Small intestine (tissue), 7 donors: ENCODE data around the gene PER1. TPM values are rescaled to one million over a fixed set of nuclear protein-coding genes. Genes with fewer than 3 reads are reported as not detected.

Experiments
- DNase-seq, 2 donors: peaks; one replicate each; pipeline versions ENCODE4 v3.0.0 to v3.0.0-alpha.2; 2013
- FAIRE-seq: peaks from 2 replicates; lab custom pipeline; 2012; peaks lifted over from hg19 to GRCh38; lab: Jason Lieb, UNC
- H3K27ac ChIP-seq, 3 donors: one replicate each; pipeline ENCODE4 v1.5.1; 2013; ENCODE audit warnings: low read length in 2 of 3, mild to moderate bottlenecking in 2 of 3, control low read depth in 1 of 3, inconsistent platforms in 1 of 3, low read depth in 1 of 3, moderate library complexity in 1 of 3
- H3K27me3 ChIP-seq, 3 donors: one replicate each; pipeline ENCODE4 v1.6.1; 2013; ENCODE audit warnings: low read length in 3 of 3, inconsistent platforms in 1 of 3; ENCODE audit not compliant: control insufficient read depth in 3 of 3, insufficient read depth in 3 of 3
- H3K36me3 ChIP-seq, 3 donors: one replicate each; pipeline ENCODE4 v1.6.1; 2013; ENCODE audit warnings: low read length in 3 of 3, inconsistent platforms in 1 of 3, low read depth in 1 of 3, mild to moderate bottlenecking in 1 of 3, moderate library complexity in 1 of 3; ENCODE audit not compliant: control insufficient read depth in 3 of 3, insufficient read depth in 2 of 3
- H3K4me1 ChIP-seq, 3 donors: one replicate each; pipeline ENCODE4 v1.6.1; 2013; ENCODE audit warnings: low read length in 2 of 3, inconsistent platforms in 1 of 3, low read depth in 1 of 3, mild to moderate bottlenecking in 1 of 3, moderate library complexity in 1 of 3; ENCODE audit not compliant: control insufficient read depth in 3 of 3, insufficient read depth in 2 of 3
- H3K4me3 ChIP-seq, 3 donors: one replicate each; pipeline ENCODE4 v1.5.1; 2013; ENCODE audit warnings: low read length in 3 of 3, control low read depth in 1 of 3, inconsistent platforms in 1 of 3, low read depth in 1 of 3, mild to moderate bottlenecking in 1 of 3, moderate library complexity in 1 of 3
- H3K9me3 ChIP-seq, 2 donors: one replicate each; pipeline ENCODE4 v1.6.1; 2013; ENCODE audit warnings: low read depth in 1 of 2, low read length in 1 of 2; ENCODE audit not compliant: control insufficient read depth in 2 of 2, insufficient read depth in 1 of 2
- WGBS, 3 donors: extraction: QIAGEN DNeasy Blood & Tissue Kit; methylation state at CpG; one replicate each; pipeline ENCODE4 v1.1.7; 2013; 5-methylcytosine and 5-hydroxymethylcytosine counted together
- polyA plus RNA-seq, 4 donors: library from polyadenylated mRNA; stranded (reverse) in 3 of 4; unstranded in 1 of 4; fragments of 200-250 nt in 3 of 4; fragments of 120-200 nt in 1 of 4; gene quantifications; one replicate each; pipeline versions ENCODE4 v1.2.1 to v1.2.3, GENCODE V29; 2013
- donor health status: healthy with polysubstance abuse.
- donor health status: control.
- donor health status: control.
- donor health status: Bipolar disorder and iron deficiency.
- donor health status: healthy.

PER1 gene
- polyA plus RNA-seq, 4 donors: 17.3 to 79.4 (median 54.0) TPM

GRCh38 chr17:8158267-8159031 is 6.2 kb upstream of the PER1 start:
- WGBS, 3 donors: 41 to 44% (median 43%) methylated on average over 20 of the region's 20 CpGs
- Histone ChIP-seq H3K36me3 (peaks cover 0 to 40% (median 4%) of the 10 kb centered on the region in 3 donors), H3K4me3 (no peak overlapping the region), H3K4me1 (peaks cover 3 to 61% (median 8%) of the 10 kb centered on the region in 3 donors), H3K9me3 (no peaks in the 10 kb centered on the region), H3K27ac (peak overlapping the region; percentile 62 to 96 (median 95)), H3K27me3 (no peaks in the 10 kb centered on the region)
- FAIRE-seq (no peak), DNase-seq (peak; percentile 97)

DNA sequence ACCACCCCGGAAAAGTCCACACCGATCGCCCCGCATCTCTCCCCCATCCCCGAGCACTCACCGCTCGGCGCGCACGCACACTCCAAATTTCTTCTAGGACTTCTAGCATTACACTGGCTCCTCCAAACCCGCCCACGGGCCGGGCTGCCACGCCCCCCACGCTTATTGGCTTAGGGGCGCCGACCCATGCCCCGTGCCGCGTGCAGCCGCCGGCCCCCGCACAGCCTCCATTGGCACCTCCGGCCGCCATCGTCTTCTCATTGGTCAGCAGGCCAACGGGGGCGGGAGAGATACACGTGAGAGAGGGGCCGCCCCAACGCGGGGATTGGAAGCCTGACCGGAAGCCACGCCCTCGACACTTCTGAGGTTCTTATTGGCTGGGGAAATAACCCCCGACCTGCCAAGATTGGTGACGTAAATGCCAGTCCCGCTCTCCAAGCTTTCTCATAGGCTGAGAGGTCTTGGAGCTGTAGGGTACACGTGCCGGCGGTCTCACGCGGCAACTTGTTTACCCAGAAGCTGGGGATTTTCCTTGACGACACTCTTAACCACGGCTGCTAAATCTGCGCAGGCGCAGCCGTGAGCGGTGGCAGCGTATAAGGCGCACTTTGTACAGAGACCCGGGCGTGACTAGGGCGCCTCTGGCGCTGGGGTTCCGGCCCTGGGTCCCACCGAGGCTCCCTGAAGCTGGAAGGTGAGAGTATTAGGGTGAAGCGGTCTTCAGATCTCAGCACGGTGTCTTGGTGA is 4.2 kb upstream of the PER1 start:
- H3K9me3 ChIP-seq: no peaks in the 10 kb centered on the region
- peaks cover 0 to 34% (median 4%) of the 10 kb centered on the region in 3 donors for H3K36me3 ChIP-seq
- no peaks in the 10 kb centered on the region for H3K27me3 ChIP-seq
- DNase-seq (peak; percentile 100), FAIRE-seq (peak; percentile 96)
- H3K4me3 ChIP-seq: peak overlapping the region; percentile 58 to 71 (median 59)
- peaks cover 1 to 69% (median 9%) of the 10 kb centered on the region in 3 donors for H3K4me1 ChIP-seq
- H3K27ac ChIP-seq: peak overlapping the region; percentile 91 to 99 (median 98)
- 0 to 1% (median 0%) methylated on average over 56 to 59 of the region's 59 CpGs for WGBS, 3 donors

DNA sequence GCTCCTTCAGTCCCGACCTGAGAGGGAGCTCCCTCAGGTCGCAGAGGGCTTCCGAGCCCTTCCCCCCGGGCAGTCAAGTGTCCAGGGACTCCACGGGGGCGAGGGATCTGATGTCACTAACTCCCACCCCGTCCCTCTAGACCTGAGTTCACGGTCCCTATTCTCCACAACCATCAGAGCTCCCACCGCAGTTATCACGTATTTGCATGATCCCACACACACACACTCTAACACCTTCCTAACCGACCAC is 3.7 kb upstream of the PER1 start:
- Histone ChIP-seq H3K9me3 (no peaks in the 10 kb centered on the region), H3K4me3 (peak overlapping the region; percentile 58 to 71 (median 59)), H3K4me1 (peaks cover 0 to 67% (median 8%) of the 10 kb centered on the region in 3 donors), H3K27ac (peak overlapping the region; percentile 90 to 97 (median 92)), H3K27me3 (no peaks in the 10 kb centered on the region), H3K36me3 (peaks cover 0 to 29% (median 2%) of the 10 kb centered on the region in 3 donors)
- FAIRE-seq (no peak), DNase-seq (no peak)
- 0 to 2% (median 1%) methylated on average over 11 of the region's 11 CpGs for WGBS, 3 donors

- no peaks in the 10 kb centered on the region for H3K9me3 ChIP-seq
- H3K36me3 ChIP-seq: peaks cover 0 to 30% (median 2%) of the 10 kb centered on the region in 3 donors
- H3K4me3 ChIP-seq: peak overlapping the region; percentile 58 to 71 (median 59)
- DNase-seq (peak; percentile 41 to 42), FAIRE-seq (no peak)
- no peaks in the 10 kb centered on the region for H3K27me3 ChIP-seq
- H3K4me1 ChIP-seq: peaks cover 0 to 67% (median 12%) of the 10 kb centered on the region in 3 donors
- 18 to 33% (median 27%) methylated on average over 14 of the region's 14 CpGs for WGBS, 3 donors
- H3K27ac ChIP-seq: peak overlapping the region; percentile 90 to 97 (median 92)
Observed at GRCh38 chr17:8155231-8155995, 3.2 kb upstream of the PER1 start.

DNA sequence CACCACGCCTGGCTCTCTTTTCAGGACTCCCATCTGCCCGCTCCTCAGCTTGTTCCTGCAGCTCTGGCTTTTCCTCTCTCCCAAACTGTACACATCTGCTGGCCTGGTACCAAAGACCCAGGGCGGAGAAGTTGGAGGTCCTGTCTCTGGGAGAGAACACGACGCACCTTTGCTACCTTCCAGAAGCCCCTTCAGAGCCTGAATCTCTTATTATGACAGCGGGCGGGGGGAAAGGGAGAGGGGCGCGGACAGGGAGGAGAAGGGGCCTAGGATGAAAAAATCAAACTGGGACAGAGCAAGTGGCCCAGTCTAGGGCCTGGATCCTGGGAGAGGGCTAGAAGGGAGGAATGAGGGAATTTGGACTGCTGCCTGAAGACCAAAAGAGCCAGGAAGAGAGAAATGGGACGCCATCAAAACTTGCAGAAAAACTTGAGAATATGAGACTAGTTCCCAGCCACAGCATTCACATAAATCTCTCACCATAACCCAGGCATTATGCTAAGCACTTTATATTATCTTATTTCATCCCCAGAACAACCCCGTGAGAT is 2.5 kb upstream of the PER1 start:
- peaks cover 1 to 32% (median 3%) of the 10 kb centered on the region in 3 donors for H3K36me3 ChIP-seq
- WGBS, 3 donors: 47 to 53% (median 49%) methylated on average over 11 of the region's 11 CpGs
- H3K4me1 ChIP-seq: peaks cover 0 to 70% (median 12%) of the 10 kb centered on the region in 3 donors
- peak overlapping the region; percentile 58 to 71 (median 59) for H3K4me3 ChIP-seq
- H3K27me3 ChIP-seq: no peaks in the 10 kb centered on the region
- no peaks in the 10 kb centered on the region for H3K9me3 ChIP-seq
- FAIRE-seq (no peak), DNase-seq (peak in 1 of 2 donors; percentile 33)
- H3K27ac ChIP-seq: peak overlapping the region; percentile 90 to 97 (median 92)

- H3K4me1 ChIP-seq: peaks cover 0 to 66% (median 12%) of the 10 kb centered on the region in 3 donors
- no peak for FAIRE-seq
Observed at GRCh38 chr17:8153957-8154607, 1.9 kb upstream of the PER1 start.

DNA sequence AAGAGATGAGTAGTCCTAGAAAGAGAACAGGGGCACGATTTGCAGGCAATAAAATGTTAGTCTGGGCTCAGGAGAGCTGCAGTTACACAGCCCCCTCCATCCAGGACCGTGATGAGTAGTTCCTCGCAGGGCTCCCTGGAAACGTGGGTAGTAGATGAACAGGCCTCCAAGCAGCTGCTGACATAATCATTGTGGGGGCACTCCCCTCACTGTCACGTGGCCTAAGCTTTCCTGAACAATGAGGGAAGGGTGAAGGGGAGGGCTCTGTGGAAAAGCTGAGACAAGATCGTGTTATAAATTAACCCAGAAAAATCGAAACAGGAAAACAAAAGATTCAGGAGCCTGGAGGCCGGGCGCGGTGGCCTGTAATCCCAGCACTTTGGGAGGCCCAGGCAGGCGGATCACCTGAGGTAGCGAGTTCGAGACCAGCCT is 1.3 kb upstream of the PER1 start:
- FAIRE-seq (no peak), DNase-seq (peak; percentile 96 to 97)
- 4 to 20% (median 14%) methylated on average over 13 of the region's 13 CpGs for WGBS, 3 donors
- H3K27ac ChIP-seq: peak overlapping the region; percentile 90 to 97 (median 92)
- H3K4me1 ChIP-seq: peaks cover 0 to 65% (median 12%) of the 10 kb centered on the region in 3 donors
- peak overlapping the region in 1 of 3 donors; percentile 20 for H3K4me3 ChIP-seq
- peaks cover 7 to 35% (median 7%) of the 10 kb centered on the region in 3 donors for H3K36me3 ChIP-seq
- H3K27me3 ChIP-seq: no peaks in the 10 kb centered on the region
- no peaks in the 10 kb centered on the region for H3K9me3 ChIP-seq

More at GRCh38 chr17:8153957-8154607, 1.9 kb upstream of the PER1 start:
- 3 to 4% (median 4%) methylated on average over 17 to 22 of the region's 22 CpGs for WGBS, 3 donors
- DNase-seq: peak; percentile 94 to 96
- H3K36me3 ChIP-seq: peaks cover 6 to 32% (median 7%) of the 10 kb centered on the region in 3 donors
- H3K27me3 ChIP-seq: no peaks in the 10 kb centered on the region
- H3K4me3 ChIP-seq: peak overlapping the region in 2 of 3 donors; percentile 59 to 71
- peak overlapping the region; percentile 90 to 97 (median 92) for H3K27ac ChIP-seq
- H3K9me3 ChIP-seq: no peaks in the 10 kb centered on the region
